HuH-7 (cell line): ENCODE measurements around the gene MIEF1.
"Not testable (repeated sequence)": the region's sequence is repeated elsewhere in the genome, so short reads cannot be mapped to it uniquely, and the experiment has no call there.

Experiments
- DNase-seq: peaks from one replicate; pipeline ENCODE4 v3.0.0; 2011; ENCODE audit warnings: low spot score

Gene MIEF1

DNA sequence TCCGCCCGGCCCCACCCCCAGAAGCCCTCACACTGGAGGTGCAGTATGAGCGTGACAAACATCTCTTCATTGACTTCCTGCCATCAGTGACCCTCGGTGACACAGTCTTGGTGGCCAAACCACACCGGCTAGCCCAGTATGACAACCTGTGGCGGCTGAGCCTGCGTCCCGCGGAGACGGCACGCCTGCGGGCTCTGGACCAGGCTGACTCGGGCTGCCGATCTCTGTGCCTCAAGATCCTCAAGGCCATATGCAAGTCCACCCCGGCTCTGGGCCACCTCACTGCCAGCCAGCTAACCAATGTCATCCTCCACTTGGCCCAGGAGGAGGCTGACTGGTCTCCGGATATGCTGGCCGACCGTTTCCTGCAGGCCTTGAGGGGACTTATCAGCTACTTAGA is 11.7 kb downstream of the MIEF1 start:
- DNase-seq, result no peak

GRCh38 chr22:39514373-39514973 is 12.4 kb downstream of the MIEF1 start:
- no peak for DNase-seq

DNA sequence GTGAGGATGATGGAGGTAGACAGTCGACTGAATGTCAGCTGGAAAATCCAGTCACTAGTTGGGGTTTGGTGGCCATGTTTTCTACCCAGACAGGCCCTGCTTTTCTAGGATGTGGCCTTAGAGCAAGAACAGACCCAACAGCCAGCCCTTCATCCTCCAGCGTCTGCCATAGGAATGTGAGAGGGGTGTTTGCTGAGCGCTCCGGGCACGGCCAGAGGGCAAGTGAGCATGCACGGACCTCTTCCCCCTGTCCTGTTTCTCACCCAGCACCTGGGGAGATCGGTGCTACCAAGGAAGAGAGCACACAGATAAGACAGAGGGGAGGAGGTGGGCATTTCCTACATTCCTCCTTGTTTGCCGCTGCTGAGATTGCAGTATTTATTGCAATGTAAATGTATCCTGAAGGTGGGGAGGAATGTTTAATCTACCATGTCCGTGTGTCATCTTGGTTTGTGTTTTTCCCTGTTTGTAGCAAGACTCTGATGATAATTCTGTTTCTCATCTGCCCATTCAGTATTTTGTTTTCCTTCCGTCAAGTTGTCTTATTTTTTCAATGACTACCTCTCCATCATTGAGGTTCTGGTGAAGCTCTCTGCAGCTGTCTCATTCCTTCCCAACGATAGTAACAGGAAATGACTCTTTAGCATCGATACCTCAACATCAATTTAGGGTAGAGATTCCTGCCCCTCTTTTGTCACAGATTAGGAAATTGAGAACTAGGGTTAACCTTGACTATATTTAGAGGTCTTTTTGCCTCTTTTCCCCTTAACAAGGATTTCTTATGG is 13.4 kb downstream of the MIEF1 start:
- DNase-seq, result no peak

DNA sequence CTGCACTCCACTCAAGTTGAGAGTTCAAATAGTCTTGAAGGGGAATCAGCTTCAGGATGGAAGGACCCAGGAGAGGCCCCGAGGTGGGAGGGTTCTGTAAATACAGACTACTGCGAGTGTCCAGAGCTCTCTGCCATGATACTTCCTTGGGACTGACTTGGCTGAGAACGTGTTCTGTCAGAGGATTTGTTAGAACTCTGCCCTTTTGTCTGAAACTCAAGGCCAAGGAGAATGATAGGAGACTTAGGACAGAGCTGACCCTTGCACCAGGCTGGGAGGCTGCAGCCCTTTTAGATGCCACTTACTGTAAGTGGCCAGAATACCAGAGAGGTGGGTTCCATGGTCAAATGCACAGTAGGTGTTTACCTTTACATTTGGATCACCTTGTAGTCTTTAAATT is 15.4 kb downstream of the MIEF1 start:
- no peak for DNase-seq

DNA sequence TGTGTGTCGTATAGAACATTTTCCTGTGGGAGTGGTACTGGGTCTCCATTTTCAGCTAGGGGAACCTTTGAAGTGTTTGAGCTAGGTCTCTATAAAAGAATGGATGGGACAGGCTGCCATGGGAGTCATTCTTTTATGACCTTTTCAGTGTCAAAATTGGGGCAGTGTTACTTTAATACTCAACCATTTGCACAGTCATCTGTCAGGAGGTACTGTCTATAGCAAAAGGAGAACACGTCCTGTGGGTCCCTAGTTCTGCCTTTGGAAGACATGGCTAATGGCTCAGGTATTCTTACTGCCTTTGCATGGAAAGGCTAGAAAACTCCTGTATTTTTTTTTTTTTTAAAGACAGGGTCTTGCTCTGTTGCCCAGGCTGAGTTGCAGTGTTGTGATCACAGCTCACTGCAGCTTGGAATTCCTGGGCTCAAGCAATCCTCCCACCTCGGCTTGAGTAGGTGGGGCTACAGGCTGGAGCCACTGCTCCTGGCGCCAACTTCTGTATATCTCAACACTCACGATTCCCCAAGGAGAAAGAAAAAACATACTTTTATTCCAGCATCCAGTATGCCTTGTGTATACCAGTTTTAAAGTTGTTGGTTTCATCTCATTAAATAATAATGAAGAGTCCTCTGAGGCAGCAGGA is 16.2 kb downstream of the MIEF1 start:
- DNase-seq, result no peak

GRCh38 chr22:39518996-39519680 is 17.0 kb downstream of the MIEF1 start:
- no peak for DNase-seq

DNA sequence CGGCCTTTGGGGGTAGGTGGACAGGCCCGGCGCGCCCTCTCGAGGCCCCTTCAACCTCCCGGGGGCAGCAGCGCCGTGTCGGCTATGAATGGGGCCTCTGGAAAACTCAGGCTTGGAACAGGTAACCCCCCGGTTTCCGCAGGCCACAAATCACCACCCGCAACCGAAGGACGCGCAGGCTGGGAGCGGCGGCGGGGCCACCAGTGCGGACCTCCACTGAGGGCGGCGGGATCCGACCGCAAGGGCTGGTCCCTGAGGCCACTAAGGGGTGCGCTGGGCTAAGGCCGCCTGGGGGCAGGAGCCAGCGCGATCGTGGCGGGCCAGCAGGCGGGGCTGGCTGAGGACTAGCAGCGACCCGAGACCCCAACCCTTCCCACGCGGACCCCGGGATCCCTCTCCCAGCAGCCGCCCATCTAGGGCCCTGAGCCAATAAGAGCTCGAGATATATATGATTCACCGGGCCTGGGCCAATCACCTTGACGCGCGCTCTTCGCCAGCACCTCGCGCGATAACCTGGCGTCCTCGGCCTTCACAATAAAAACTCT is 17.7 kb downstream of the MIEF1 start:
- peak; percentile 100 for DNase-seq

DNA sequence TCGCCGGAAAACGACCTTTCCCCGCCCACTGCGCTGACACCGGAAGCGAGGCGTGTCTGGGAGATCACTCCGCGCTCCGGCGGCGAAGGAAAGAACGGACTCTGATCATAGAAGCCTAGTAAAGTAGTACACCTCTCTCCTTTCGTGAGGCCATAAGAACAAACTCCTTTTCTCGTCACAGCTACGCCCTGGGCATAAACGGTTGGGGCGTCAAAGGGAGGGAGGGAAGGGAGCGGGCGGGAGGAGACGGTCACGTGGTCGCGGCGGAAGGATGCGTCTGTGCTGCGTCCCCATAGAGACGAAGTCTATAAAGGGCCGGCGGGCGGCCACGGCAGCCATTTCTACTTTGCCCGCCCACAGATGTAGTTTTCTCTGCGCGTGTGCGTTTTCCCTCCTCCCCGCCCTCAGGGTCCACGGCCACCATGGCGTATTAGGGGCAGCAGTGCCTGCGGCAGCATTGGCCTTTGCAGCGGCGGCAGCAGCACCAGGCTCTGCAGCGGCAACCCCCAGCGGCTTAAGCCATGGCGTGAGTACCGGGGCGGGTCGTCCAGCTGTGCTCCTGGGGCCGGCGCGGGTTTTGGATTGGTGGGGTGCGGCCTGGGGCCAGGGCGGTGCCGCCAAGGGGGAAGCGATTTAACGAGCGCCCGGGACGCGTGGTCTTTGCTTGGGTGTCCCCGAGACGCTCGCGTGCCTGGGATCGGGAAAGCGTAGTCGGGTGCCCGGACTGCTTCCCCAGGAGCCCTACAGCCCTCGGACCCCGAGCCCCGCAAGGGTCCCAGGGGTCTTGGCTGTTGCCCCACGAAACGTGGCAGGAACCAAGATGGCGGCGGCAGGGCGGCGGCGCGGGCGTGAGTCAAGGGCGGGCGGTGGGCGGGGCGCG is 18.4 kb downstream of the MIEF1 start, which contains the start of gene ATF4:
Gene ATF4 (plus strand): TSS at position 337 of the 880 bp plus-strand sequence. CDS start 884 bp downstream, outside the sequence.
- DNase-seq, result peak; percentile 82

- DNase-seq, result not testable (repeated sequence)
Measured at GRCh38 chr22:39521106-39521885, 19.2 kb downstream of the MIEF1 start.

DNA sequence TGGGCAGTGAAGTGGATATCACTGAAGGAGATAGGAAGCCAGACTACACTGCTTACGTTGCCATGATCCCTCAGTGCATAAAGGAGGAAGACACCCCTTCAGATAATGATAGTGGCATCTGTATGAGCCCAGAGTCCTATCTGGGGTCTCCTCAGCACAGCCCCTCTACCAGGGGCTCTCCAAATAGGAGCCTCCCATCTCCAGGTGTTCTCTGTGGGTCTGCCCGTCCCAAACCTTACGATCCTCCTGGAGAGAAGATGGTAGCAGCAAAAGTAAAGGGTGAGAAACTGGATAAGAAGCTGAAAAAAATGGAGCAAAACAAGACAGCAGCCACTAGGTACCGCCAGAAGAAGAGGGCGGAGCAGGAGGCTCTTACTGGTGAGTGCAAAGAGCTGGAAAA is 20.0 kb downstream of the MIEF1 start:
- DNase-seq, result not testable (repeated sequence)

GRCh38 chr22:39522567-39523300 is 20.6 kb downstream of the MIEF1 start:
- no peak for DNase-seq

DNA sequence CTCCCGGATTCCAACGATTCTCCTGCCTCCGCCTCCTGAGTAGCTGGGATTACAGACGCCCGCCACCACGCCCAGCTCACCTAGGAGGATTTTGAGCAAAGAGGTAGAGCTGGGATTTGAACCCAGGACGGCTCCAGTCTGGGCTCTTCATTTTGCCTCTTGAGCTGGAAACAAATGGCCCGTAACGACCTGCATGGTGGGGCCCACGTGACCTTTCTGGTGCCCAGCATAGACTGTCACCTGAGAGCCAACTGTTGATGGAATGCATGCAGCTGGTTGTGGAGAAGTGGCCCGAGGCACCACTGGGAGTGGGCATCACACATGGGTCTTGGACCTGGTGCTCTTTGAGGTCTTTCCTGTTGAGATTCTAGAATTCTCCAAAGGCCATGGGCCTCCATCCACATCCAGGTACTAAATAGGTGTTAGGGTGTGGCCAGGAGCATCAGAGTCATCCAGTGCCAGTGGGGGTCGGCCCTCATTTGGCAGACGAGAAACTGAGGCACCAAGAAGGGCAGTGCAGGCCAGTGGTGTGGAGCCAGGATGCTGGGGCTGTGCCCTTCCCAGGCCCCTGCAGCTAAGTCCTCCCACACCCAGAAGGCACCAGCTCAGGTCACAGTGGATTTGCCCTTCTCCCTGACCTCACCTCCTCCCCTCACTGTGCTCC is 22.1 kb downstream of the MIEF1 start:
- no peak for DNase-seq

DNA sequence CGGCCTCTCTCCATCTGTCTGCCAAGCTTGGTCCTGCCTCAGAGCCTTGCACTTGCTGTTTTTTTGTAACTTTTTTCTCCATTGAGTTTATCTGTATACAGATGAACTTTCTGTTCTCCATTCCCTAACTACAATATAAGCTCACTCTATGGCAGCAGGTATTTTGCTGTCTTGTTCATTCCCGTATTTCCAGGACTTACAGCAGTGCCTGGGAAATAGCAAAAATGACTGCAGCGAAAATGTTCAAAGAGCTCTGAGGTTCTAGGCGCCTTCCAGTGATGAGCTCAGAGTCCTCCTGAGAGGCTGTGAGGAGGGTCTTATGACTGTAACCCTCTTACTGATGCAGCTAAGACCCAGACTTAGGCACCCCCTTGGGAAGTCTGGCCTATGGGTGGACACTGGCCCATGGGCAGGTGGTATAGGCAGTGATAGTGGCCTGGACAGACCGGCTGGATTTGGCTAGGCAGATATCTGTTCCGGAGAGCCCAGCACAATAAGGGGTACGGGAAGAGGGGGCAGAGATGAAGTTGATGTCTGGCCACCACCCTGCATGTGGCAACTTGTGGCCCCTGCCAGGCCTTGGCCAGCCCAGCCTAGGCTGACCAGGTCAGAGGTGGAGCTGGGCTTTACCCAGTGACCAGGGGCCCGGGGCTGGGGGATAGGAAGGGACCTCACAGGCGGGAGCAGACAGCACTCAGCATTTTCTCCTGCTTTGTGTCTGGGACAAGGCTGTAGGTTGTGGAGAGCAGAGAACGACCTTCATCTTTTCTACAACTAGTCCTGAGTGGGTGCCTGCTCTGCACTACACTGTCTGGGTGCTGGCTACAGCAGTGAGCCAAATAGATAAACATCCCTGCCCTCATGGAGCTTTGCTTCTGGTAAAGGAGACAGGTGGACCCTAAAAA is 22.9 kb downstream of the MIEF1 start:
- no peak for DNase-seq

- no peak for DNase-seq
Measured at GRCh38 chr22:39525658-39525975, 23.5 kb downstream of the MIEF1 start.

DNA sequence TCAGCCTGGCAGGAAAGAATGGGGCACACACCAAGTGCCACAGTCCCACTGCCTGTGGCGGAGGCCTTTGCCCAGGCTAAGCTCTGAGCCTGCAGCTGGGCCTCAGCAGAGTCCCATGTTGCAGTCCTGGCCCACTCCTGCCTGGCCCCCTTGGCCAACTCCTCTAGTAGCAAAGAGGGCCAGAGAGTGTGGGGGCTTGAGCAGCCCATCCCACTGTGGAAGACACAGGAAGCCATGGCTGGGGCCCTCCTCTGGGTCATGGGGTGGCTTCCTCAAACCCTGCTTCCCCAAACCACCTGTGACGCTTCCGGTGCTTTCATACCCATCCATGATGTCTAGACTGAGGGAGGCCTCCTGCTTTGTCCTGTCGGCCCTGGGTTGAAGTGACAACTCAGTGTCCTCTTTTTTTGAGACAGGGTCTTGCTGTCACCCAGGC is 24.7 kb downstream of the MIEF1 start:
- no peak for DNase-seq

DNA sequence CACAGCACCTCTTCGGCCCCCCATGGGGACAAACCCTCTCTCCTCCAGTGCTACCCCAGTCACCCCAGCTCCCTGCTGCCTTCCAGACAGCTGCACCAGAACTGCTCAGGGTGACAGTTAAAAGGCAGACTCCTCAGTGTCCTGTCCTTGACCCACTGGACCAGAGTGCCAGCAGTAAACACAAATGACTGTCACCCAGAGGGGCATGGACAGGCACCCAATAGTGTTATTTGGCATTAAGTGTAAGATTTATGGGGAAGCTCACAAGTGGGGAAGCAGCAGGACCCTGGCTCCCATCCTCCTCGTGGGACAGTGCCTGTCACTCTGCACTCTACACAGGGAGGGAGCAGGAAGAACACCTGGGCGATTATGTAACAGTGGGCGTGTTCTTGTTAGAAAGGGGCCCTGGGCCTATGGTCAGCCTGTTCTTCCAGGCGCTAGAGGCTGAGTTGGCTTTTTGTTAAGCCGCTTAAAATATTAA is 25.4 kb downstream of the MIEF1 start:
- DNase-seq, result no peak

DNA sequence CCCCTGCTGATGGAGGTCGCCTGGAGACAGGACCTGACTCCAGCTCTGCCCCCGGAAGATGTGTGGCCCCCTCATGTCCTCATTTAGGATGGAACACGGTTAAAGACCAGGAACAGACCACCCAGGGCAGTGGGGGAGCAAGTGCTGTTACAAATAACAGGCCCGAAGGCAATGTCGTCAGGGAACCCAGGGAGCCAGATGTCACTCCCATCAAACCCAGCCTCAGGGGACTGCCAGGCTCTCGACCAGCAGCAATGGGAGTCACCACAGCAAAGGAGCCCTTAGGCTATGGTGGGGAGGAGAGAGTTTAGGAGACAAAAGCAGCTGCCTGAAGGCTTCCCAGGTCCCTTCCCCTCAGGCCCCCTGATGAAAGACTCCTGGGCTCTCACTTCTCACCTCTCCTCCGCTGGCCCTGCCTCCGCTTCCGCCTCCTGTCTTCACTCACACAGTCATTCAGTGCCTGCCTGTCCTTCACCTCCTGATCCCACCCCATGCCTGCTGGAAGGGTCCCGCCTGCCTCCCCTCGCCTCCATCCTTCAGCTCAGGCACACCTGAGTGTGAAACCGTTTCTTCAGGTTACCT is 26.1 kb downstream of the MIEF1 start:
- no peak for DNase-seq
